ENCODE data around the gene HSDL1. TPM values are rescaled to one million over a fixed set of nuclear protein-coding genes. Genes with fewer than 3 reads are reported as not detected.

Gene HSDL1
- total and polyA plus RNA-seq, 2 of the 8 experiments (the other 6 are each of a cell fraction or from before 2014, with no cell fraction given) = 25.0 to 55.7 TPM

GRCh38 chr16:84186685-84187437, 41.9 kb upstream of the HSDL1 start, which contains the start of gene TAF1C (continued):
- no peak for TF ChIP-seq CHD7 (IDR thresholded peaks at IDR 0.05; ENCODE audit: insufficient replicate concordance, low read length)
- TF ChIP-seq JUND (IDR thresholded peaks at IDR 0.05; ENCODE audit: low read length) = peak; percentile 55; the same call in 1 of the 2 replicates
- peak; percentile 76 for TF ChIP-seq TBP (IDR thresholded peaks at IDR 0.05; ENCODE audit: low read depth, low read length)
- TF ChIP-seq POU5F1 (IDR thresholded peaks at IDR 0.05; ENCODE audit: low read depth, low read length) = no peak
- TF ChIP-seq SRF (IDR thresholded peaks at IDR 0.05; ENCODE audit: low read depth, low read length) = no peak
- TF ChIP-seq BACH1 (IDR thresholded peaks at IDR 0.05; ENCODE audit: low read length) = peak; percentile 54; the same call in 1 of the 2 replicates
- TF ChIP-seq ATF2 (IDR thresholded peaks at IDR 0.05; ENCODE audit: low read length) = no peak
- TF ChIP-seq POLR2A (IDR thresholded peaks at IDR 0.05; ENCODE audit: control extremely low read depth in 1 of 2, low read depth in 2 of 2, low read length in 2 of 2) = peak in 1 of 2 experiments; percentile 82; a peak in 2 of 3 replicates
- peak; percentile 61; the same call in 1 of the 2 replicates for TF ChIP-seq RBBP5 (IDR thresholded peaks at IDR 0.05; ENCODE audit: borderline replicate concordance, low read depth, low read length)
